ENCODE results near the gene SLC23A2.

DNA sequence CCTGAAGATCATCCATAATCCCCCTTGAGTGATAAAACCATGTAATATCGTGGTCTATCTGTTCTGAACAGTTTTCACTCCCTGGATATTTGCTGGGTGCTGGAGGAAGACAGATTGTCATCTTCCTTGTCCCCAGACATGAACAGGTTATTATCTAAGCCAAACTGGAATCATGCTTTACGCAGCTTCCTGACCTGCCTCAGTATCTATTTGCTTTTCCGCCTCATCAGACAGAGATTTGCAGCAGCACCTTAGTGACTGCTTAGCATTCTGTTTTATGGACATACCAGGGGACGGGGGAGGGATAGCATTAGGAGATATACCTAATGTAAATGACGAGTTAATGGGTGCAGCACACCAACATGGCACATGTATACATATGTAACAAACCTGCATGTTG, 124.6 kb downstream of the SLC23A2 start:
- TF ChIP-seq, protein P1, sequence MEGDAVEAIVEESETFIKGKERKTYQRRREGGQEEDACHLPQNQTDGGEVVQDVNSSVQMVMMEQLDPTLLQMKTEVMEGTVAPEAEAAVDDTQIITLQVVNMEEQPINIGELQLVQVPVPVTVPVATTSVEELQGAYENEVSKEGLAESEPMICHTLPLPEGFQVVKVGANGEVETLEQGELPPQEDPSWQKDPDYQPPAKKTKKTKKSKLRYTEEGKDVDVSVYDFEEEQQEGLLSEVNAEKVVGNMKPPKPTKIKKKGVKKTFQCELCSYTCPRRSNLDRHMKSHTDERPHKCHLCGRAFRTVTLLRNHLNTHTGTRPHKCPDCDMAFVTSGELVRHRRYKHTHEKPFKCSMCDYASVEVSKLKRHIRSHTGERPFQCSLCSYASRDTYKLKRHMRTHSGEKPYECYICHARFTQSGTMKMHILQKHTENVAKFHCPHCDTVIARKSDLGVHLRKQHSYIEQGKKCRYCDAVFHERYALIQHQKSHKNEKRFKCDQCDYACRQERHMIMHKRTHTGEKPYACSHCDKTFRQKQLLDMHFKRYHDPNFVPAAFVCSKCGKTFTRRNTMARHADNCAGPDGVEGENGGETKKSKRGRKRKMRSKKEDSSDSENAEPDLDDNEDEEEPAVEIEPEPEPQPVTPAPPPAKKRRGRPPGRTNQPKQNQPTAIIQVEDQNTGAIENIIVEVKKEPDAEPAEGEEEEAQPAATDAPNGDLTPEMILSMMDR (IDR thresholded peaks at IDR 0.05): no peak
- no peak for TF ChIP-seq POLR2A (IDR thresholded peaks at IDR 0.05)
